Esophagus muscularis mucosa (tissue), 4 donors: Measurements from ENCODE around the gene C2orf92. TPM values are rescaled to one million over a fixed set of nuclear protein-coding genes. Genes with fewer than 3 reads are reported as not detected.

Source experiments
- DNase-seq: peaks from one replicate; pipeline ENCODE4 v3.0.0-alpha.2; 2017; ENCODE audit errors: extremely low spot score
- H3K27ac ChIP-seq, 4 donors: fragments of 200-600 bp; sonication (generic); replicated peaks in 1 of 4; 1 replicate in 3 of 4; 2 replicates in 1 of 4; pipeline ENCODE4 v1.5.1; 2016 to 2019; ENCODE audit warnings: mild to moderate bottlenecking in 1 of 4
- H3K27me3 ChIP-seq, 4 donors: fragments of 200-600 bp; sonication (generic); one replicate each; pipeline versions ENCODE4 v1.5.1 to v1.6.0; 2016 to 2019
- H3K36me3 ChIP-seq, 4 donors: fragments of 200-600 bp; sonication (generic); one replicate each; pipeline ENCODE4 v1.5.1; 2016 to 2019
- H3K4me1 ChIP-seq, 4 donors: fragments of 200-600 bp; sonication (generic); one replicate each; pipeline ENCODE4 v1.5.1; 2016 to 2019
- H3K4me3 ChIP-seq, 4 donors: fragments of 200-600 bp; sonication (generic); 1 replicate in 2 of 4; 2 replicates in 2 of 4; pipeline ENCODE4 v1.5.1; 2016 to 2019; ENCODE audit warnings: mild to moderate bottlenecking in 4 of 4, moderate library complexity in 1 of 4
- H3K9me3 ChIP-seq, 4 donors: fragments of 200-600 bp; sonication (generic); 1 replicate in 3 of 4; 2 replicates in 1 of 4; pipeline ENCODE4 v1.5.1; 2016 to 2019
- CTCF ChIP-seq, 3 experiments: fragments of 200-600 bp in 2 of 3; fragments of 450-650 bp in 1 of 3; sonication (generic) in 2 of 3; IDR thresholded peaks; one replicate each; pipeline ENCODE4 v1.5.1; 2017 to 2019; ENCODE audit warnings: antibody characterized with exemption in 3 of 3, mild to moderate bottlenecking in 2 of 3, moderate library complexity in 1 of 3
- EP300 ChIP-seq: sonication (generic); formaldehyde crosslinking; IDR thresholded peaks from one replicate; pipeline ENCODE4 v1.6.1; 2017; ENCODE audit warnings: antibody characterized with exemption
- POLR2A ChIP-seq: fragments of 450-650 bp; IDR thresholded peaks from one replicate; pipeline ENCODE4 v1.6.1; 2017; ENCODE audit warnings: antibody characterized with exemption, moderate library complexity, mild to moderate bottlenecking, low read depth
- POLR2AphosphoS5 ChIP-seq, 2 donors: sonication (generic); formaldehyde crosslinking; IDR thresholded peaks; one replicate each; pipeline ENCODE4 v1.6.1; 2017; ENCODE audit warnings: antibody characterized with exemption in 2 of 2
- WGBS: methylation state at CpG from one replicate; pipeline ENCODE4 v1.1.5; 2018; 5-methylcytosine and 5-hydroxymethylcytosine counted together
- intact Hi-C: fragments of 100-400 bp; cut with DNase I; formaldehyde crosslinking; loops from one replicate; pipeline ENCODE4 v1.15.1; 2023
- total RNA-seq, 4 donors: library from RNA; depleted of rRNA; stranded (reverse); fragments of >200 nt; gene quantifications; one replicate each; pipeline versions ENCODE4 v1.1.0 to v1.2.1, GENCODE V29; 2016

The C2orf92 gene
- total RNA-seq, 4 donors from 2014 or later: 2.1 to 6.5 (median 3.6) TPM

GRCh38 chr2:97701851-97702465 is 32.4 kb downstream of the C2orf92 start:
- intact Hi-C loops: loop anchor here (10.0 kb wide), 1 partner anchor 683 kb away; no protein-coding TSS in a partner anchor
- Histone ChIP-seq H3K36me3 (no peaks in the 10 kb centered on the region), H3K4me3 (no peak overlapping the region), H3K27ac (no peak overlapping the region), H3K9me3 (no peaks in the 10 kb centered on the region), H3K27me3 (peaks cover 0 to 1% (median 0%) of the 10 kb centered on the region in 4 donors), H3K4me1 (peaks cover 0 to 3% (median 1%) of the 10 kb centered on the region in 4 donors)
- 80% methylated on average over 6 of the region's 6 CpGs for WGBS
- TF ChIP-seq CTCF (IDR thresholded peaks at IDR 0.05) (no peak), POLR2AphosphoS5 (IDR thresholded peaks at IDR 0.05) (no peak), POLR2A (no peak), EP300 (no peak)
- peak; percentile 86 for DNase-seq

GRCh38 chr2:97702731-97703470 is 33.4 kb downstream of the C2orf92 start:
- intact Hi-C loops: loop anchor here (10.0 kb wide), 1 partner anchor 682 kb away; no protein-coding TSS in a partner anchor
- 95% methylated on average over 19 of the region's 19 CpGs for WGBS
- H3K36me3 ChIP-seq: no peaks in the 10 kb centered on the region

GRCh38 chr2:97703741-97704140 is 34.2 kb downstream of the C2orf92 start:
- 81% methylated on average over 3 of the region's 3 CpGs for WGBS
- no peak for DNase-seq
- Histone ChIP-seq H3K9me3 (no peaks in the 10 kb centered on the region), H3K27me3 (peaks cover 0 to 18% (median 0%) of the 10 kb centered on the region in 4 donors), H3K27ac (no peak overlapping the region), H3K4me1 (no peaks in the 10 kb centered on the region), H3K4me3 (no peak overlapping the region), H3K36me3 (no peaks in the 10 kb centered on the region)
- intact Hi-C loops: loop anchor here (10.0 kb wide), 1 partner anchor 681 kb away; no protein-coding TSS in a partner anchor
- TF ChIP-seq POLR2AphosphoS5 (IDR thresholded peaks at IDR 0.05) (no peak), POLR2A (no peak), EP300 (no peak), CTCF (IDR thresholded peaks at IDR 0.05) (no peak)

More at GRCh38 chr2:97702731-97703470, 33.4 kb downstream of the C2orf92 start:
- H3K27ac ChIP-seq: no peak overlapping the region
- no peaks in the 10 kb centered on the region for H3K4me1 ChIP-seq
- H3K27me3 ChIP-seq: peaks cover 0 to 11% (median 0%) of the 10 kb centered on the region in 4 donors
- peak; percentile 53 for DNase-seq
- no peak for TF ChIP-seq CTCF (IDR thresholded peaks at IDR 0.05)
- no peak for TF ChIP-seq POLR2A
- no peak for TF ChIP-seq EP300
- no peaks in the 10 kb centered on the region for H3K9me3 ChIP-seq
- no peak overlapping the region for H3K4me3 ChIP-seq

- no peak overlapping the region for H3K27ac ChIP-seq
- no peak for DNase-seq
- H3K27me3 ChIP-seq: peaks cover 0 to 23% (median 0%) of the 10 kb centered on the region in 4 donors
- WGBS: 96% methylated on average over 5 of the region's 5 CpGs
- intact Hi-C loops: loop anchor here (10.0 kb wide), 1 partner anchor 680 kb away; no protein-coding TSS in a partner anchor
- H3K4me1 ChIP-seq: no peaks in the 10 kb centered on the region
- no peak overlapping the region for H3K4me3 ChIP-seq
- no peaks in the 10 kb centered on the region for H3K9me3 ChIP-seq
- TF ChIP-seq POLR2AphosphoS5 (IDR thresholded peaks at IDR 0.05): no peak
- TF ChIP-seq CTCF (IDR thresholded peaks at IDR 0.05): no peak
- TF ChIP-seq POLR2A: no peak
- no peak for TF ChIP-seq EP300
- H3K36me3 ChIP-seq: no peaks in the 10 kb centered on the region
Measured at GRCh38 chr2:97704989-97705388, 35.5 kb downstream of the C2orf92 start.
